ENCODE measurements around the gene ZNF43. TPM values are rescaled to one million over a fixed set of nuclear protein-coding genes. Genes with fewer than 3 reads are reported as not detected.

ZNF43 gene
- polyA plus RNA-seq, 1 donor: 17.0 TPM

DNA sequence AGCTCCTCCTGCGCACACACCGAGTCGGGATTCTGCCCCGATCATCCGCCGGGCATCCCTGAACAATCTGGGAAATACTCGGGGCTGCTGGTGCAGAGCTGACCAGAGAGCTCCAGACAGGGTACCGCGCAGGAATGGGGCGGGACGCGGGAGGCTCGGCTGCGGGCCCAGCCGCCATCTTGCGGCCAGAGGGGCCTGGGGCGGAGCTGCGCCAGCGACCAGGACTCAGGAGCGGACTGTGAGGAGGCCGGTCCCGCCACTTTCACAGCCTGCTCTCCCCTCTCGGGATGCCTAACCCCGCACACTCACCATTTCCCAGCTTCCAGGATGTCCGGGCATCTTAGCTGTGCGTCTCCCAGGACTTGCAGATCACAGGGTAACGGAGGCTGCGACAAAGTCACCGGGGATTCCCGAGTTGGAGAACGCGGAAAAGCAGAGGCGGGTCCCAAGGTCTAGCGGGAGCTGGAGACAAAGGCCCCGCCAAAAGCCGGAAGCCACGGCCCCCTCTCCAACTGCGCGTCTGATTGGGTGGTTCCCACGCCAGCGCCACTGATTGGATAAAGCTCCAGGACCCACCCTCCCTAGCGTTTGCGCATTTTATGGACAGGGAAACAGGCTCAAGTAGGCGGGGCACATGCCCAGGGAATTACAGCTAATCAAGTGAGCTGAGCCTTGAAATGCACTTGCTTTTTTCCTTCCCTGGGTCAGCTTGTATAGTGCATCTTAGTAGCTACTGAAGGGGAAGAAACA is 15.8 kb upstream of the ZNF43 start:
- peak overlapping the region; percentile 75 for H3K4me3 ChIP-seq (ENCODE audit: low read length)
- peak; percentile 97 to 98 for DNase-seq
- H3K27ac ChIP-seq (ENCODE audit: low read length): peak overlapping the region; percentile 90
- H3K36me3 ChIP-seq (ENCODE audit: control insufficient read depth, insufficient read depth, low read length): peaks cover 16% of the 10 kb centered on the region
- H3K27me3 ChIP-seq (ENCODE audit: control insufficient read depth, insufficient read depth, low read length): peaks cover 2% of the 10 kb centered on the region
- H3K4me1 ChIP-seq (ENCODE audit: control insufficient read depth, insufficient read depth, low read length): peaks cover 3% of the 10 kb centered on the region
- no CpG with 5 or more reads among the region's 44 CpGs for WGBS (ENCODE audit: insufficient coverage, low lambda C conversion rate)
- H3K9me3 ChIP-seq (ENCODE audit: control insufficient read depth, low read depth, low read length): no peaks in the 10 kb centered on the region

DNA sequence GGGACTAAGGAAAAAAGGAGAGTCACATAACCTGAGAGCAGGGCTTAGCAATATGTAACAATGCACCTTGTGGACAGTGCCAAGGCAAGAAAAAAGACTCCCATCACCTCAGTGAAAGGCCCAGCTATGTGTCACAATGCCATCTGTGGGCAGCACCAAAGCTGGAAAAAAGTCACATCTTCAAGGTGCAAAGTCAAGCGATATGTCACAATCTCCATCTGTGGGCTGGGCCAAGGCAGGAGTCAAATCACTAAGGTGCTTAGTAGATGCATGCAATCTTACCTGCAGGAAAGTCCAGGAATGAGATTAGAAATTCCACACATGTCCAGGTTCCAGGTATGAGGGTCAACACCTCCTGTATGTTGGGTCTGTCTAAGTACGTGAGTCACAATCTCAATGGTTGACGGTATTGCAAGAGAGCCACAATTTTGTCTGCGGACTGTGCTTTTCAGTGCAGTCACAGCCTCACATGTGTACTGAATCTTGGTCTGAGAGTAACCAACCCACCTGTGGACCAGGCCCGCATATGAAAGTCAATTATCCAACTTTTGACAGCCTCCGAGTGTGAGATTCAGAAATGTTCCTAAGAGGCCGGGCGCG is 14.8 kb upstream of the ZNF43 start:
- peak overlapping the region; percentile 90 for H3K27ac ChIP-seq (ENCODE audit: low read length)
- H3K36me3 ChIP-seq (ENCODE audit: control insufficient read depth, insufficient read depth, low read length): peaks cover 17% of the 10 kb centered on the region
- H3K27me3 ChIP-seq (ENCODE audit: control insufficient read depth, insufficient read depth, low read length): no peaks in the 10 kb centered on the region
- H3K9me3 ChIP-seq (ENCODE audit: control insufficient read depth, low read depth, low read length): no peaks in the 10 kb centered on the region
- H3K4me1 ChIP-seq (ENCODE audit: control insufficient read depth, insufficient read depth, low read length): peaks cover 3% of the 10 kb centered on the region
- peak; percentile 68 to 85 for DNase-seq
- 40% methylated on average over 1 of the region's 9 CpGs for WGBS (ENCODE audit: insufficient coverage, low lambda C conversion rate)
- peak overlapping the region; percentile 75 for H3K4me3 ChIP-seq (ENCODE audit: low read length)

DNA sequence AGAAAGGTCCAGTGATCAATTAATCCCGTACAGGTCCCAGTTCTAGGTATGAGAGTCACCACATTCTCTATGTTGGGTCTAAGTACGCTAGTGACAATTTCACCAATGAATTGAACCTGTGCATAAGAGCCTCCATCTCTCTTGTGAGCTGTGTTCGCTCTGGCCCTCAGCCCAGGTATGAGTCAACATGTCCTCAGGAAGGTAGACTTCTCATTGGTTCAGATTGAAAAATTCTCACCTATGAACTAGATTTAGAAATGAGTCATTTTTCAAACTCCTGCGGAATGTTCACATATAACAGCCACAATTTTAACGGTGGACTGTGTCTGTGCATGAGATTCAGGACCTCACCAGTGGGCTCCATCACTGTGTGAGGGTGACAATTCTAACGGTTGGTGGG is 12.7 kb upstream of the ZNF43 start:
- Histone ChIP-seq H3K36me3 (ENCODE audit: control insufficient read depth, insufficient read depth, low read length) (peaks cover 25% of the 10 kb centered on the region), H3K9me3 (ENCODE audit: control insufficient read depth, low read depth, low read length) (no peaks in the 10 kb centered on the region), H3K4me3 (ENCODE audit: low read length) (no peak overlapping the region), H3K27ac (ENCODE audit: low read length) (no peak overlapping the region), H3K4me1 (ENCODE audit: control insufficient read depth, insufficient read depth, low read length) (peaks cover 3% of the 10 kb centered on the region), H3K27me3 (ENCODE audit: control insufficient read depth, insufficient read depth, low read length) (no peaks in the 10 kb centered on the region)
- no CpG with 5 or more reads among the region's 6 CpGs for WGBS (ENCODE audit: insufficient coverage, low lambda C conversion rate)
- no peak for DNase-seq

DNA sequence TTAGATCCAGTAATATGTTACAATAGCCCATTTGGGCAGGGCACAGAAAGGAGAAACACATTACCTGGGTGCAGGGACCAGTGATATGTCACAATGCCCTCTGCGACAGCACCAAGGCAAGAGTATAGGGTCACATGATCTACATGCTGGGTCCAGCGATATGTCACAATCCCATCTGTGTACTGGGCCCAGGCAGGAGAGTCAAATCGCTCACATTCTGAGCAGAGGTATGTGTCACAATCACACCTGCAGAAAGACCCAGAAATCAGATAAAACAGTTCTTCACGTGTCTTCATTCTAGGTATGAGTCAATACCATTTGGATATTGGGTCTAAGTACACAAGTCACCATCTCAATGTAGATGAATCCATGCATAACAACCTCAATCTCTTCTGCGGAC is 7.1 kb upstream of the ZNF43 start:
- H3K4me1 ChIP-seq (ENCODE audit: control insufficient read depth, insufficient read depth, low read length): peaks cover 16% of the 10 kb centered on the region
- WGBS (ENCODE audit: insufficient coverage, low lambda C conversion rate): 100% methylated on average over 1 of the region's 5 CpGs
- DNase-seq: peak in 1 of 2 donors; percentile 14
- H3K4me3 ChIP-seq (ENCODE audit: low read length): no peak overlapping the region
- peaks cover 37% of the 10 kb centered on the region for H3K36me3 ChIP-seq (ENCODE audit: control insufficient read depth, insufficient read depth, low read length)
- no peak overlapping the region for H3K27ac ChIP-seq (ENCODE audit: low read length)
- H3K27me3 ChIP-seq (ENCODE audit: control insufficient read depth, insufficient read depth, low read length): no peaks in the 10 kb centered on the region
- H3K9me3 ChIP-seq (ENCODE audit: control insufficient read depth, low read depth, low read length): no peaks in the 10 kb centered on the region

DNA sequence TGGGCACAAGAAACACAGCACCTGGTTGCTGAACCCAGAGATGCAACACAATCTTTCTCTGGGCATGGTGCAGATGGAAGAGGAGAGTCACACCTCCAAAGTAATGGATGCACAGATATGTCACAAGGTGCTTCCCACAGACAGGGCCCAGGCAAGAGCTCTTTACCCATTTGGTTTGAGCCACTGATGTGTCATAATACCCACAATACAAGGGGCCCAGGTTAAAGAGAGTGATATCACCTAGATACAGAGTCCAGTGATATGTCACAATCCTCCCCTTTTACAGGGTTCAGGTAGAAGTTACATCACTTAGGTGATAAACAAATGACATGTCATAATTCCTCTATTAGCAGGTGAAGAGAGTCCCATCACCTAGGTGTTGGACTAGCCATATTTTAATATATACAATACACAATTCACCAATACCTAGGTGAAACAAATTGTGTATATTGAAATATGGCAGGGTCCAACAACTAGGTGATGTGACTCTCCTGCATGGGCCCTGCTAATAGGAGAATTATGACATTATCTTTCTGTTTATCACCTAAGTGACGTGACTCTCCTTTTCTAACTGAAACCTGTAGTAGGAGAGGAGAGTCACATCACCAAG is 5.6 kb upstream of the ZNF43 start:
- H3K9me3 ChIP-seq (ENCODE audit: control insufficient read depth, low read depth, low read length): no peaks in the 10 kb centered on the region
- peaks cover 18% of the 10 kb centered on the region for H3K4me1 ChIP-seq (ENCODE audit: control insufficient read depth, insufficient read depth, low read length)
- DNase-seq: peak; percentile 90 to 96
- H3K27ac ChIP-seq (ENCODE audit: low read length): peak overlapping the region; percentile 89
- H3K27me3 ChIP-seq (ENCODE audit: control insufficient read depth, insufficient read depth, low read length): no peaks in the 10 kb centered on the region
- no CpG with 5 or more reads among the region's 1 CpG for WGBS (ENCODE audit: insufficient coverage, low lambda C conversion rate)
- peaks cover 33% of the 10 kb centered on the region for H3K36me3 ChIP-seq (ENCODE audit: control insufficient read depth, insufficient read depth, low read length)
- no peak overlapping the region for H3K4me3 ChIP-seq (ENCODE audit: low read length)

DNA sequence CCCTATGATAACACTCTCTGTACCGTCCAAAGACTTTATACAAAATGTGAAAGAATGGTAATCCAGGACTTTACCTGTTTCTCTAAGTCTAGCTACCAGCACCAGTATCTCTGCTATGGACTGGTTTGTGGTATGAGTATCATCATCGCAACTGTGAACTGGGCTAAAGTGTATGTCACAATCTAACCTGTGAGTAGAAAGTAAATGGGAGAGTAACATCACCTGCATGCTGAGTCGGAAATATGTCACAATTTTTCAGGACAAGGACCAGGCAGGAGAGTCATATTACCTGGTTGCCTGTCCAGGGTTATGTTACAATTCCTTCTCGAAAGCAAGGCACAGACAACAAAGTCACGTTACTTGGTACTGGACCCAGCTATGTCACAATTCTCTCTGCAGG is 5.1 kb upstream of the ZNF43 start:
- WGBS (ENCODE audit: insufficient coverage, low lambda C conversion rate): 67% methylated on average over 1 of the region's 5 CpGs
- peaks cover 21% of the 10 kb centered on the region for H3K4me1 ChIP-seq (ENCODE audit: control insufficient read depth, insufficient read depth, low read length)
- H3K4me3 ChIP-seq (ENCODE audit: low read length): no peak overlapping the region
- peaks cover 33% of the 10 kb centered on the region for H3K36me3 ChIP-seq (ENCODE audit: control insufficient read depth, insufficient read depth, low read length)
- DNase-seq: no peak
- H3K27me3 ChIP-seq (ENCODE audit: control insufficient read depth, insufficient read depth, low read length): no peaks in the 10 kb centered on the region
- H3K9me3 ChIP-seq (ENCODE audit: control insufficient read depth, low read depth, low read length): no peaks in the 10 kb centered on the region
- H3K27ac ChIP-seq (ENCODE audit: low read length): peak overlapping the region; percentile 89

DNA sequence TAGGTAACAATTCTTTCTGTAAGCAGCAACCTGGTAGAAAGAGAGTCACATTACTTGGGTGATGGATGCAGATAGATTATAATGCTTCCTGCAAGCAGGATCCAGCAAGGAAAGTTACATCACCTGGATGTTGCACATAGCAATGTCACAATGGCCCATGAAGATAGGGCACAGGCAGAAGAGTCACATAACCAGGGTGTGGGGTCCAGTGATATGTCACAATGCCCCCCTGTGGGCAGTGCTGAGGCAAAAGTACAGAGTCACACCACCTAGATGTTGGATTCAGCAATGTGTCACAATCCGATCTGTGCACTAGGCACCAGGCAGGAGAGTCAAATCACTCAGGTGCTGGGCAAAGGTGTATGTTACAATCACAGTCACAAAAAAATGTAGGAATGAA is 4.0 kb upstream of the ZNF43 start:
- no CpG with 5 or more reads among the region's 1 CpG for WGBS (ENCODE audit: insufficient coverage, low lambda C conversion rate)
- no peaks in the 10 kb centered on the region for H3K9me3 ChIP-seq (ENCODE audit: control insufficient read depth, low read depth, low read length)
- H3K36me3 ChIP-seq (ENCODE audit: control insufficient read depth, insufficient read depth, low read length): peaks cover 30% of the 10 kb centered on the region
- H3K4me1 ChIP-seq (ENCODE audit: control insufficient read depth, insufficient read depth, low read length): peaks cover 21% of the 10 kb centered on the region
- no peaks in the 10 kb centered on the region for H3K27me3 ChIP-seq (ENCODE audit: control insufficient read depth, insufficient read depth, low read length)
- peak overlapping the region; percentile 89 for H3K27ac ChIP-seq (ENCODE audit: low read length)
- no peak overlapping the region for H3K4me3 ChIP-seq (ENCODE audit: low read length)
- DNase-seq: peak; percentile 66 to 69

DNA sequence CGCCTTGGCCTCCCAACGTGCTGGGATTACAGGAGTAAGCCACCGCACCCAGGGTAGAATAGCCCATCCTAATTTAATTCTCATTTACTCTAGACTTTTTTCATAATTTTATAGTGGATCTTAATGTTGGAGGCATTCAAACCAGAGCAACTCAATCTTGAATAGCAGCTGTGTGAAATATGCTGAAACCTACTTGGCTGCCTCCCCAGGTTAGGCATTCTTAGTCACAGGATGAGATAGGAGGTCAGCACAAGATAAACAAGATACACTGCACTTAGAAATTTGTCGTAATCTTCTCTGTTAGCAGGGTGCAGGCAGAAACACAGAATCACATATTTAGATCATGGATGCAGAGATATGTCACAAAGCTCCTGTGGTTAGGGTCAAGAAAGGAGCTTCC is 2.7 kb upstream of the ZNF43 start:
- Histone ChIP-seq H3K36me3 (ENCODE audit: control insufficient read depth, insufficient read depth, low read length) (peaks cover 26% of the 10 kb centered on the region), H3K27ac (ENCODE audit: low read length) (no peak overlapping the region), H3K4me3 (ENCODE audit: low read length) (no peak overlapping the region), H3K9me3 (ENCODE audit: control insufficient read depth, low read depth, low read length) (peaks cover 6% of the 10 kb centered on the region), H3K27me3 (ENCODE audit: control insufficient read depth, insufficient read depth, low read length) (no peaks in the 10 kb centered on the region), H3K4me1 (ENCODE audit: control insufficient read depth, insufficient read depth, low read length) (peaks cover 21% of the 10 kb centered on the region)
- no peak for DNase-seq
- no CpG with 5 or more reads among the region's 4 CpGs for WGBS (ENCODE audit: insufficient coverage, low lambda C conversion rate)

DNA sequence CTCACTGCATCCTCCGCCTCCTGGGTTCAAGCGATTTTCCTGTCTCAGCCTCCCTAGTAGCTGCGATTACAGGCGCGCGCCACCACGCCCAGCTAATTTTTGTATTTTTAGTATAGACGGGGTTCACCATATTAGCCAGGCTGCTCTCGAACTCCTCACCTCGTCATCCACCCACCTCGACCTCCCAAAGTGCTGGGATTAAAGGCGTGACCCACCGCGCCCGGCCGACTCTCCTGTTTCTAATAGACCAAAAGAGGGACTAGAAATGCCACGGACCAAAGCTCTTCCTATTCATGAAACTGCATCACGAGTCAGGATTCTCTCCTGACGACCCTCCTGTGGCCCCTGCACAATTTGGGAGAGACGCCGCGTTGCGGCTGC is 563 bp downstream of the ZNF43 start:
- WGBS (ENCODE audit: insufficient coverage, low lambda C conversion rate): no CpG with 5 or more reads among the region's 23 CpGs
- peaks cover 7% of the 10 kb centered on the region for H3K4me1 ChIP-seq (ENCODE audit: control insufficient read depth, insufficient read depth, low read length)
- H3K27me3 ChIP-seq (ENCODE audit: control insufficient read depth, insufficient read depth, low read length): no peaks in the 10 kb centered on the region
- peaks cover 2% of the 10 kb centered on the region for H3K36me3 ChIP-seq (ENCODE audit: control insufficient read depth, insufficient read depth, low read length)
- peak overlapping the region; percentile 86 for H3K27ac ChIP-seq (ENCODE audit: low read length)
- DNase-seq: no peak
- peak overlapping the region; percentile 67 for H3K4me3 ChIP-seq (ENCODE audit: low read length)
- peaks cover 21% of the 10 kb centered on the region for H3K9me3 ChIP-seq (ENCODE audit: control insufficient read depth, low read depth, low read length)

DNA sequence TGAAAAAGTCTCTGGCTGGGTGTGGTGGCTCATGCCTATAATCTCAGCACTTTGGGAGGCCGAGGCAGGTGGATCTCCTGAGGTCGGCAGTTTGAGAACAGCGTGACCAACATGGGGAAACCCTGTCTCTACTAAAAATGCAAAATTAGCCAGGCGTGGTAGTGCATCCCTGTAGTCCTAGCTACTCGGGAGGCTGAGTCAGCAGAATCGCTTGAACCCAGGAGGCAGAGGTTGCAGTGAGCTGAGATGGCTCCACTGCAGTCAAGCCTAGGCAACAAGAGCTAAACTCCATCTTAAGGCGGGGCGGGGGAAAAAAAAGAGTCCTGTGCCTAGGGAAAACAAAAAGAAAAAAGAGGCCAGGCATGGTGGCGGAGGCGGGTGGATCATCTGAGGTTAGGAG is 2.2 kb downstream of the ZNF43 start:
- peaks cover 4% of the 10 kb centered on the region for H3K4me1 ChIP-seq (ENCODE audit: control insufficient read depth, insufficient read depth, low read length)
- H3K36me3 ChIP-seq (ENCODE audit: control insufficient read depth, insufficient read depth, low read length): peaks cover 2% of the 10 kb centered on the region
- peaks cover 35% of the 10 kb centered on the region for H3K9me3 ChIP-seq (ENCODE audit: control insufficient read depth, low read depth, low read length)
- H3K27ac ChIP-seq (ENCODE audit: low read length): no peak overlapping the region
- WGBS (ENCODE audit: insufficient coverage, low lambda C conversion rate): no CpG with 5 or more reads among the region's 10 CpGs
- H3K27me3 ChIP-seq (ENCODE audit: control insufficient read depth, insufficient read depth, low read length): no peaks in the 10 kb centered on the region
- no peak overlapping the region for H3K4me3 ChIP-seq (ENCODE audit: low read length)
- no peak for DNase-seq

Measured in large intestine (tissue), 3 donors.